NCI-H2227 treated with DMSO at 0.1 percent for 48 hours (cell line): Measurements from ENCODE around the gene MESP2.

Experiments
- DNase-seq: peaks from one replicate; lab custom pipeline; 2025; lab: John Stamatoyannopoulos, UW

MESP2 gene

DNA sequence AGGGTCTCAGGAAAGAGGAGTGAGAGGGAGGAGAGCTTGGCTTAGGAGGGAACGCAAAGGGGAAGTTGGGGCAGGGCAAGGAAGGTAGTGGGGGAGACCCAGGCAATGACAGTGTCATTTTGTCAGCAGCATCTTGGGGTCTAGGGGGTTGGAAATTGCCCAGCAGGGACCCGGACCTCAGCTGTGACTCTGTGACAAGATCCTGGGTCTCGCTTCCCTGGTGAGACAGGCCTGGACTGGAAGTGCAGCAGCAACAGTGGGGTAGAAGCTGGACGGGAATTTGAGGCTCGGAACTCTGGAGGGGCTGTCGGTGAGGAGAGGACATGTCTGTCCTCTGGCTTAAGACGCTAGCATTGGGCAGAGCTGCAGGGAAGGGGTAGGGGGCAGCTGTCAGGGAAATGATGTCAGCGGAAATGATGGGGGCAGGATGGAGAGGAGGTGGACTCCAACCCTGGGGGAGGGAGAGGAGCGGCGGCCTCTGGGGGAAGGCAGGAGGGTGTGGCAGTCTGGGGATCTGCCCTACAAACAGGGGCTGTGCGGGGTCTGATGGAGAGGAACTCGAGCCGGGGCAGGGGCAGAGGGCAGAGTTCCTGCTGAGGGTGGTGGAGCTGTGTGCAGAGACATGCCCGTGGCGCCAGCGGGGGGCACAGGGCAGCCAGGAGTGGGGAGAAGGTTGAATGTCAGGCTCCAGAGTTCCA, 26.2 kb downstream of the MESP2 start:
- no peak for DNase-seq

DNA sequence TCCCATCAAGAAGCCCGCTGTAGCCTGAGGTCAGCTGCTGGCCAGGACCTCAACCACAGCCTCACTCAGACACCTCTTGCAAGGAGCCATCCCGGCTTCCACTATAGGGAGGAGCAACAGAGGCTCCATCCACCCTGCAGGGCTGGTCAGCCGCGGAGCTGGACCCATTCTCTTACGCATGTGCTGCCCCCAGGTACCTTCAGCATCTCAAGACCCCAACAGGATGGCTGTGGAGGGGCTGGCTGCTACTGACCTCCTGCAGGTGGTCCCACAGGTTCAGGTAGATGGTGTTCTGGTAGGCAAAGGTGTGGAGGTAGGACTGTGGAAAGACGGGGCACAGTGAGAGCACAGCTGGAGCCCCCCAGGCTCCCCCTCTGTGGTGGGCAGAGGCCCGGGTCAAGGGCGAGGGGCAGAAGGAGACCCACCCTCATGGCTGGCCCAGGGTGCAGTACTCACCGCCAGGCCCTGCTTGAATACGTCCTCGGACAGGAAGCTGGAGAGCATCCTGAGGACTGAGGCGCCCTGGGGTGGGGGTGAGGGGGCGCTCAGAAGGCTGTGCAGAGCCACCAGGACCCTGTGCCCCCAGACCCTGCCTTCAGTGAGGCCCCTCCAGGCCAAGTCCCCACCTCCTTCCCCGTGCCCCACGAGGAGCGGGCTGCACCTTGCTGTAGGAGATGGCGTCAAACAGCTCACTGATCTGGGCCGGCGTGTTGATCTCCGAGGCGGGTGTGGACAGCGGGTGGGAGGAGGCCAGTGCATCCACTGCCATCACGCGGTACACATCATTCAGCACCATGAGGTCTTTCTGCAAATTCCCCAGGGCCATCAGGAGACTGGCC, 27.1 kb downstream of the MESP2 start:
- DNase-seq, result no peak

DNA sequence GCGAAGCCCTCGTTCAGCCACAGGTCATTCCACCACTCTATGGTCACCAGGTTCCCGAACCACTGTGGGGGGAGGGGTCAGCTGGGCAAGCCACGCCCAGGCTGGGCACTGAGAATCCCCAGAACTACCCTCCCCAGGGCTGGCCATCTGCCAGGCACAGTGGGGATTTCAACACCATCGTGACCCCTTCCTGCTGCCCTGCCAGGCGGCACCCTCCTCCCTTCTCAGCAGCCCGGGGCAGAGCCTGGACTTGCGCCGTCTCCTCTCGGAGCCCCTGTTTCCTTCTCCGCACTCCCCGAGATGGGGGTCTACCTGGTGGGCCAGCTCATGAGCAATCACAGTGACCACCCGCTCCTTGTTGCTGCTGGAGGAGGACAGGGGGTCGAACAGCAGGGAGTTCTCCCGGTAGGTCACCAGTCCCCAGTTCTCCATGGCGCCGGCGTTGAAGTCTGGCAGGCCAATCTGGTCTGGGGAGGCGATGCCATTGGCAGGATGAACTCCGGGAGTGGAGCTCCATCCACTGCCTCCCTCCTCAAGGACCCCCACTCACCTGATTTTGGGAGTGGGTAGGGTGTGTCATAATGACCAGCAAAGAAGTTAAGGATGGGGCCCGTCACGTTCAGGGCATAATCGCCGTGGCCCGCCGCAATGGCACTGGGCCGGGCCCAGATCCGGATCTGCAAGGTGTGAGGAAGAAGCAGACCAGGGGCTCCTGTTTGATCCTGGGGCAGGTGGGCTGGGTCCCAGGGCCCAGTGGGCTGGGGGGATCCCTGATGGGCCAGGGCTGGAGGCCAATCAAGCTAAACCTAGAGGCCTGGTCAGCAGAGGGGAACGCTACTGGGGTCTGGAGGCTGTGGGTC, 28.0 kb downstream of the MESP2 start:
- no peak for DNase-seq

DNA sequence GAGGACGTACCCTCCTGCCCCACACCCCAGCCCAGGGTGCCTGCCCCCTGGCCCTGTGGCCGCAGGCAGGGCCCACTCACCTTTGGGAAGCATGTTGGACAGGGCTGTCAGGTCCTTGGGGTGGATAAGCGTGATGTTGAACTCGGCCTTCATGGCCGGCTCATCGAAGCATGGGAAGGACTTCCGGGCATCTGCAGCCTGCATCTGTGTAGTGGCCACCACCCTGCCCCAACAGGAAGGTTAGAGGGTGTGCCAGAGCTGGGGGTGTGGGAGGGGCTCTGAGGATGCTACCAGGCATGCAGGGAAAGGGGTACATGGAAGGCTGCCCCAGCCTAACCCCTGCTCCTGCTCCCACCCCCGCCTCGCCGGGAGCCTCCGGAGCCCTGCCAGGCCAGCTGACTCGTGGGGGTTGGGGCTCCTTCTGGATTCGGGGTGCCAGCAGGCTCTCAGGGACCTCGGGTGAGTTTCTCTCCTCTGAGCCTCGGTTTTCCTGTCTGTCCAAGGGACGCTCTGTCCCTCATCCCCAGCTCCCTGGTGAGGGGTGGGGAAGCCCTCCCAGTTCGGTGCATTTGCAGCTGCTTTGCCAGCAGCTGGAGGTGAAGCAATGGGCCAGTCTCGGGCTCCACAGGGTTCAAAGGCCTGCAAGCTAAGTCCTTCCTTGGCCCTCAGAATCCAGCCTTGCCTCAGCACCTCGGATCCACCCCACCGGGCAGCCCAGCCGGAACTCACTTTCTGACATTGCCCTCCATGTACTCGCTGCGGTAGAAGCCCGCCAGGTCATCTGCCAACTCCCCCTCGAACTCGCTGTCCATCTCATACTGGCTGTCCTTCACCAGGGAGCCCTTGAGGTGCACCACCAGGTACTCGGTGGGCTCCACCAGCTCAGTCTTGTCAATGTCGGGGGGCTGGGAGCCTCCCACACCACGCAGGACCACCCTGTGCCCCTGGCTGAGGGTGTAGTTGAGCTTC, 29.4 kb downstream of the MESP2 start:
- DNase-seq, result no peak

DNA sequence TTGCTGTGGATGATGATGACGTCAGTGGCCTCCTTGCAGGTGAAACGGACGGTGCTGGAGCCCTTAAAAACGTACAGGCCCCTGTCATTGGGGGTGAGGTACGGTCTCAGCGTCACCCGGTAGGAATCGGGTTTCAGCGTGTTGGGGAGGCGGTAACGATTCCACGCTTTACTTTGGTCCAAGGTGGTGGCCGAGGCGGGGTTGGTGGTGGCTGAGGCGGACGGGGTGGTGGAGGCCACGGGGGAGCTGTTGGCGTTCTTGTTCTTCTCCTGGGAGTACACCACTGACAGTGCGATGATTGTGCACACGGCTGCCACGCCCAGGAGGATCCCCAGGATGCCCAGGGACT, 30.1 kb downstream of the MESP2 start:
- no peak for DNase-seq

DNA sequence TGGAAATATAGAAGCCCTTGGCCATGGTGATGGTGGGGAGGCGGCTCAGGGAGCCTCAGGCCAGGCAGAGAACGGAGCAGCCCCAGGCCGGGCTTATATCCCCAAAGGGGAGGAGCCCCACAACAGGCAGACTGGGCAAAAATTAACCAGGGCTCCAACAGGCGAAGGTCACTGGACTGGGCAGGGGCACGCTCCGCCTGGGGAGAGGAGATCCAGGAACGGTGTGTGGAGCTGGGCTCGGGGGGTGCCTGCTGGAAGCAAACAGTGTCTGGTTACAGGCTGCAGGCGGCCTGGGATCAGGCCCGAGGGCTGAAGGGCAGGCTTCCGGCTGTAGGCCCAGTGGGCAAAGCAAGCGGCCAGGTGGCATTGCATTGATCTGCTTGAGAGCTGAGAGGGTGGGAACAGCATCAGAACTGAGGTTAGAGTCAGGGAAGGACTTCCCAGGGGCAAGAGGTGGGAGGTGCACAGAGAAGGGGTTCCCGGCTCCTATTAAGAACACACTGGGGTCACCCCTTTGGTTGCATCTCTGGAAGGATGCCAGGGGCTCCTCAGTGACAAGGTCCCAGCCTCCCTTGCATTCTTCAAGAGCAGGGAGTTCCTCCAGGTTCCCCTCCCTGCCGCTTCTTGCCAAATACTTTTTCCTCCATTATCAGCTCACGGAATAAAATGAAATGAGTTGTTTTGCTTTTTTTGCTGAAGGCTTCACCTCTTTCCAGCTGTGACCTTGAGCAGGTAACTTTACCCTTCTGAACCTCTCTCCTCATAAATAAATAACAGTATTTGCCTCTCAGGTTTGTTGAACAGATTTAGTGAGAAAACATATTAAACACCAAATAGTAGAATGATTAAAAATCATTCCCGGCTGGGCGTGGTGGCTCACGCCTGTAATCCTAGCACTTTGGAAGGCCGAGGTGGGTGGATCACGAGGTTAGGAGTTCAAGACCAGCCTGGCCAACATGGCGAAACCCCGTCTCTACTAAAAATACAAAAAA, 30.7 kb downstream of the MESP2 start:
- no peak for DNase-seq

DNA sequence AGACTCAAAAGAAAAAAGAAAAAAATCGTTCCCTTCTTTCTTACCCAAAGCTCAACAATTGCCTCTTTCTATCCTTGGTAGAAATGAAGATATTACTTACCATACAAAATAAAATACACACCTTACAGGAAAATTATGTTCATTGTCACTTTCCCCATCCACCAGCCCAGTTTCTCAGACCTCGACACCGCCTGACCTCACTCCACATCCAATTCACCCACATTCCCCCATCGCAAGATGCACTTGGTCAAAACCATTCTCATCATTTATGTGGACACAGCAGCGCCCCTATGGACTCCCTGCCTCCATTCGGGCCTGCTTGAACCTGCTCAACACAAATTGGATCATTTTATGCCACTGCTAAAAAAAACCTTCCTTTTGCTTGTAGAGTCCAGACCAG, 31.6 kb downstream of the MESP2 start:
- no peak for DNase-seq

DNA sequence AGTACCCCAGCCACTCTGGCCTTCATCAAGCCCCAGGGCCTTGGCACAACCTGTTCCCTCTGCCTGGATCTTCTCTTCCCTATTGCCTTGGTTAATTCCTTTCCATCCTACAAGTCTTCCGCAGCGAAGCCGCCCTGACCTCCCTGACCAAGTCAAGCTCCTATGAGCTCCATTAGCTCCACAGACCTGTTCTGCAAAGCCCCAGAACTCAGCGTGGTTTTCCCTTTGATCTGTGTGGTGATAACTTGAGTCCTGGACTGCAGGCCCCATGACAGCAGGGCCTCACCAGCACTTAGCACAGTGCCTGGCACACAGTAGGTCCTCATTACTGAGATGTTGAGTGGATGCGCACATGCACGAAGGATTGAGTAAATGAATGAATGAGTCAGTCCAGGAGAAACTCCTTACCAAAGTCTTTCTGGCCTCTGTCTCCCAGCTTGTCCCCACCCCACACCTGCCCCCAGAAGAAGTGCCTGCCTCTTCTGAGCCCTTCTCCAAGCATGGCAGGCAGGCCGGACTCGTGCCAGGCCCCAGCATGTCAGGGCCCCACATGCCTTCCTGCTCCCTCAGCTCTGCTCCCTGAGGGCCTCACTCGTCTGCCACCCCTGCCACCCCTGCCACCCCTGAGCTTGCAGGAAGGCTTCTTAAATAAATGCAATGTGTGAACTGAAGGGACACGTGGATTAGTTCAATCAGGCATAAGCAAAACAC, 32.2 kb downstream of the MESP2 start:
- no peak for DNase-seq

DNA sequence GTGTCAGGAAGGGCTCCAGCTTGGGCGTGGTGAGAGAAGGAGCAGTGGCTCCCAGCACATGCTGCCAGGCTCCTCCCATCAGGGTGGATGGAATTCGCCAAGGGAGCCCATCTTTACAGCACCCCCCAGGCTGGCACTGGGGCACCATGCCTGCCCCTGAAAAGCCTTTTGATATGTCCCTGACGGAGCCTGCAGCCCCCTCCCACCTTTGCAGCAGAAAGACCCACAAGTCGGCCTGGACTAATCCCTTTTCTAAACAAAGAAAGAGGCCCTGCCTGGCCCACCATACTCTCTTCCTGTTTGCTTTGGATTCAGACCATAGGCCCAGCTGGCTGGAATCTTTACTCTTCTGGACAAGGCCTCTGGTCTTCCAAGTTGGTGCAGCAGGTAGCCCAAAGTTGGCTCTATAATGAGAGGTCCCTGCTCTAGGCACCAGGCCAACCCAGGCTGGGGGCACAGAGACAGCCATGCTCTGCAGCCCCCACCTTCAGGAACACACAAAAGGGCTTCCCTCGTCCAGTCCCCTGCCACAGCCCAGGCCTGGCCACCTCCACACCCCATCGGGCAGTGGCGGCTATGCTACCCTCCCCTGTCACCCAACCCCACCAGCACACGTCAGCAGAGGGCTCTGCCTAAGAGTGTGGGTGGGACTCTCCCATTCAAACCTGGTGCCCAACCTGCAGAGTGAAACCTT, 33.1 kb downstream of the MESP2 start:
- DNase-seq, result no peak

DNA sequence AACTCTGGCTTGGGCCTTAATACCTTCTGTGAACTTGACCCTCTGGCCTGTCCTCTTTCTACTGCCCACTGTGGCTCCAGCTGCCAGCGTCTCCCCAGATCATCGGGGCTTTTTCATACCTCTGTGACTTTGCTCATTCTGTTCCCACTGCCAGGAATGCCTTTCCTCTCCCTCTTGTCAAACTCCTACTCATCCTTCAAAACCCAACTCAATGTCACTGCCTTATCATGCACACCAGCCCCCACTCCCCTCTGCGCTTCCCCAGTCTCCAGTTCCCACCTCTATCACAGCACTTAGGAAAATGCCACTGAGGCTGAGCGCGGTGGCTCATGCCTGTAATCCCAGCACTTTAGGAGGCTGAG, 33.6 kb downstream of the MESP2 start:
- no peak for DNase-seq

DNA sequence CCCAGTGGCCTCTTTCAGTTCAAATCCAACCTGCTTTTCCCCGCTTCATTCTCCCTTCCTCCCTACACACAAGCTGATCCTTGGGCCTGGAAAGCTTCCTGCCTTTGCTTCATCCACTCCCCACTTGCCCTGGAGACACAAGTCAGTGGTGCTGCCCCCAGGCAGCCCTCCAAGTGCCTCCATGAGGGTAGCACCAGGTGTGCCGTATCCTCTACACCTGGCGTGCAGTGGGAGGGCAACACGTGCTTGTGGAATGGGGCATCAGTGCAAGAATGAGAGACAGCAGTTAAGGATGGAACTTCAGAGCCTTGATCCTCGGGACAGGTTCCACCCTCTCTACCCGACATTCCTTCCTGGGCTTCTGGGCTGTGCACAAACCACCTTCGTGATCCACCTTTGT, 34.7 kb downstream of the MESP2 start:
- DNase-seq, result no peak

DNA sequence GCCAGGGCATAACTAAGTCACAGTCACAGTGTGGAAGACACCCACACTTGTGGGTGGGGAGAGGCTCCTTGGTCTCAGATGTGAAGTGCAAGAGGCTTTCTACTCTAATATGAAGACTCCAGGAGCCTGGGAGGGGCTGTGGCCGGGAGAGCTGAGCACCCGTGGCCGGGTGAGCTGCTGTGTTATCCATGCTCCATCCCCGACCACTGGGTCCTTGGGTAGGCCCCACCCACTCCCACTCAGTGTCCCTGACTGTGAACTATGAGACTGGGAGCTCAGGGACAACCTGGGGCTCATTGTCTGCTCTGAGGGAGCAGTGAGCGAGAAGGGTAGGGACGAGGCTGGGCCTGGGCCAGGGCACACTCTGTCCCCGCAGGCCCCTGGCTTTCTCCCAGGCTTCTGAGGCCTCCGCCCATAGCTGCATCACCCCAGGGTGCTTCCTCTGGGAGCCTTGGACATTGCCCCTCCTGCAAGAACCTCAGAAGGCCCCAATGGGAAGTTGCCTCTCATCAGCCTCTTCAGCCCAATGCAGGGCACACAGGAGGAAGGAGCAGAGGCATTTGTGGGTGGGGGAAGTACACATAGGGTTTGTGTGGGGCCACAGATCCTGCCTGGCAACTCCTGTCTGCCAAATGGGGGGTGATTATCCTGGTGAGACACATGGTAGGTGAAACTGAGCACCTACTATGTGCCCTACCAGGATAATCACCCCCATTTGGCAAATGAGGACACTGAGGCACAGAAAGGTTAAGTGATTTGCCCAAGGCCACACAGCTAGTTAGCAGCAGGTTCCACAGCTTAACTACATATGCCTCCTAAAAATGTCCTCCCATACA, 36.1 kb downstream of the MESP2 start:
- no peak for DNase-seq

DNA sequence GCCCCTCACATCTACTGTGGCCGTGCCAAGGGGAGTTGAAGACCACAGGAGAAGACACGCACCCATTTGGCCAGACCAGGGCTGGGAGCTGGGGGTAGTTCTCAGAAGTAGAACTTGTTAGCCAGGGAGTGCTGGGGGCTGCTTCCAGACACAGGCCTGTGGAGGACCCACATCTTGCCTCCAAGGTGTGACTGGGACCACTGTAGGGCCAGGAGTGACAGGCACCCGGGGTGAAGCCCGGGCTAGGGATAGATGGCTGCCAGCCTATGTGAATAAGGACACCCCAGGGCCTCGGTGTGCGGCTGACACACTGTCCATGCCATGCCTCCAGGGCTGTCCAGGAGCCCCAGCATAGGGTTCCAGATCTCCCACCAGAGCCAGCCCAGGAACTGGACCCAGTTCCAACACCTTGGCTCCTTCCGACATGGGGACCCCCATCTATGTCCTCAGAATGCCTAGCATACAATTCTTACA, 36.8 kb downstream of the MESP2 start:
- DNase-seq, result no peak

DNA sequence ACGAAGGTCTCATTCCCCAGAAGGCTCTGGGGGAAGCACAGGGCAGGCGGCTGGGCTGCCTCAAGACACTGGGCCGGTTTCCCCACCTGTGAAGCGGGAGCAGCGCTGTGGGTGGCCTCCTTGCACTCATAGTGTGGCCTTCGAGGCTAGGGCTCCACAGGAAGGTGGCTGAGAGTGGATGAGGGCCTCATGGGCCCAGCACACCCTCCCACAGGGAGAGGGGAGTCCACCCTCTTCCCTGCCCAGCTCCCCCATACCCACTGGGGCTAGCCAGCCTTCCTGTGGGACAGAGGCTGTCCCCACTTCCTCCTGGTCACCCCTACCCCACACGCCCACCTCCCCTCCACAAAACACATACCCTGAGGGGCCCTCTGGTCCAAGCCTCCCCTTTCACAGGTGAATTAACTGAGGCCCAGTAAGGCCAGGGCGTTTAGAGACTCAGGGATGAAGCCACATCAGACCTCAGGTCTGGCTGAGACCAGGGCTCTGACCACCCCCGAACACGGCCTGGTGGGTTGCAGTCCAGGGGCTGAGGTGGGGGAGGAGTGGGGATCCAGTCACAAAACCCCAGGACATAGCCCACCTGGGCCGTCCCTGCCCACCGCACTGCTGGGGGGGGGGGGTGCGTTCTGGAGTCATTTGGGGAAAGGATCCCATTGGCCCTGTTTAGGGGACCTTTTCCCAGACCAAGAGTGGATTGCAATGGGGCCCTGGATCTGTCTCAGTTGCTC, 37.4 kb downstream of the MESP2 start:
- no peak for DNase-seq

DNA sequence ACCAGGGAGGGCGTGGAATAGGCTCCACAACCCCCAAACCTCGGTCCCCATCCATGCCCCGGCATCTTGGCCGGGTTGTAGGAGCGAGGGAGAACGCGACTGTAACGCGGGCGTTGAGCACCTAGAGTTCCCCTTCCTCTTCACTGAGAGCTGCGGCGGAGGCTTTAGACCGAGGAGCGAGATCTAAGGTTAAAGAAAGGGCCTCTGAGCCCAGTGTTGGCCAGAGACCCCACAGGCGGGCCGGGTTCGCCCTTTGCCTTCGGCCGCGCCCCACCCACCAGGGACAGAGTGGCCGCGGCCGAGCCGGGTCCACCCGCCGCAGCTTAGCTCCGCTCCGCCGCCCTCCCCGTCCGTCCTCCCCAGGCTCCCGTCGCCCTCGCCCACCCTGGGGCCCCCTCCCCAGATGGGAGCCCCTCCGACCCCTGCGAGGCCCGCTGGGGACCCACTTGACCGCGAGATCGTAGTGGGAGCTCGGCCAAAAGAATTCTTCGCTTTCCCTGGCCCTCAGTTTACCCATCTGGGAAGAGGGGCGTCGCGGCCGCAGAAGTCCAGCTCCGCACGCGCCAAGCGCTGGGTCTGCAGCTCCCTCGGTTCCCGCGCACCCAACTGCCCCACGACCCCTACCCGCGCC, 38.1 kb downstream of the MESP2 start:
- DNase-seq, result no peak

DNA sequence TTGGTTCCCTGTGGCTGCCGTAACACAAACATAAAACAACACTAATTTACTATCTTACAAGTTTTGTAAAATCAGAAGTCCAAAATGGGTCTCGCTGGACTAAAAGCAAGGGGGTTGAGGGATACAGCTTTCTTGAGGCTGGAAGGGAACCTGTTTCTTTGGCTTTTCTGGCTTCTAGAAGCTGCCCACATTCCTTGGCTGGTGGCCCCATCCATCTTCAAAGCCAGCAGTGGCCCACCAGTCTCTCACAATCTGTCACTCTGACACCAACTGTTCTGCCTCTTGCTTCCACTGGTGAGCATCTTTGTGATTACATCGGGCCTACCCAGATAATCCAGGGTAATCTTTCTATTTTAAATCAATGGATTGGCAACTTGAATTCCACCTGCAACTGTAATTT, 39.6 kb downstream of the MESP2 start:
- no peak for DNase-seq

DNA sequence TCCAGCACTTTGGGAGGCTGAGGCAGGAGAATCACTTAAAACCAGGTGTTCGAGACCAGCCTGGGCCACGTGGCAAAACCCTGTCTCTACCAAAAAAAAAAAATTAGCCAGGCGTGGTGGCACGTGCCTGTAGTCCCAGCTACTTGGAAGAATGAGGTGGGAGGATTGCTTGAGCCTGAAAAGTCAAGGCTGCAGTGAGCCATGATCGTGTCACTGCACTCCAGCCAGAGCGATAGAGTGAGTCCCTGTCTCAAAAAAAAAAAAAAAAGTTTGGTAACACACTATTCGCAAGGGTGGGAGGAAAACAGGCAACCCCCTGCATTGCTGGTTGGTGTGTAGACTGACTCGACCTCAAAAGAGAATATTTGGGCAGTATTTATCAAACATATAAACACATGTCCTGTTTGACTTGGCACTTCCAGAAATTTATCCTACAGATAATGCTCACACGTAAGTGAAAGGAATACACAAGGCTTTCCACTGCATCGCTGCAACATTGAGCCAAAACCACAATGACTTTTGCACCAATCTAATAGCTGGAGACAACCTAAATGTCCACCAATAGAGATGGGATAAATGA, 41.7 kb downstream of the MESP2 start:
- no peak for DNase-seq
